ENCODE data around the gene STK24. TPM values are rescaled to one million over a fixed set of nuclear protein-coding genes. Genes with fewer than 3 reads are reported as not detected.
A peak's percentile ranks its signal among the peaks of the same experiment; 100 is the strongest.

Gene STK24
- polyA plus RNA-seq, 1 donor from 2014 or later, result 22.9 TPM

DNA sequence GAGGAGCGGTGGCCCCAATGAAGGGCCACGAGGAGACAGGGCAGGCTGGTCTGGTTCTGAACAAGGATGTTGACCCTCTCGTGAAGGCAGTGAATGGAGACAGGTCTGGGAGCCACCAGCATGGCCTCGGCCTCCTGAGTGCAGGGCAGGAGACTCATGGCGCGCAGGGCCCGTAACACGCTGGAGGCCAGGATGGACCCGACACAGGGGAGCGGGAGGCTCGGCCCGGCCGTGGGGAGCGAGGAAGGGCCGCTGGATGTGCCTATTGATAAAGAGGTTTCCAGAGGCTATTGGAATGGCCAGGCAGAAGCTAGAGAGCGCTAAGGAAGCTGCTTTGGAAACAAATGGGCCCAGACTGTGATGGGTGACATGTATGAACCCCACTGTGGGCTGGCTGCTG, 132.5 kb downstream of the STK24 start:
- Mint-ChIP-seq H3K27ac (peak overlapping the region in 1 of 3 donors; percentile 85), H3K4me1 (peaks cover 6 to 18% (median 17%) of the 10 kb centered on the region in 3 donors), H3K36me3 (peaks cover 3% of the 10 kb centered on the region), H3K4me3 (peak overlapping the region in 1 of 4 donors; percentile 74), H3K27me3 (no peaks in the 10 kb centered on the region), H3K9me3 (no peaks in the 10 kb centered on the region)

- H3K4me3 Mint-ChIP-seq, result no peak overlapping the region
- peaks cover 2% of the 10 kb centered on the region for H3K36me3 Mint-ChIP-seq
- peaks cover 6 to 14% (median 13%) of the 10 kb centered on the region in 3 donors for H3K4me1 Mint-ChIP-seq
- no peaks in the 10 kb centered on the region for H3K9me3 Mint-ChIP-seq
- no peaks in the 10 kb centered on the region for H3K27me3 Mint-ChIP-seq
- H3K27ac Mint-ChIP-seq, result peak overlapping the region in 2 of 3 donors; percentile 26 to 85
Measured at GRCh38 chr13:98443800-98444325, 133.0 kb downstream of the STK24 start.

GRCh38 chr13:98443329-98443728, 133.6 kb downstream of the STK24 start:
- Mint-ChIP-seq H3K4me3 (no peak overlapping the region), H3K27me3 (no peaks in the 10 kb centered on the region), H3K36me3 (peaks cover 2% of the 10 kb centered on the region), H3K4me1 (peaks cover 6 to 9% (median 8%) of the 10 kb centered on the region in 3 donors), H3K27ac (peak overlapping the region in 1 of 3 donors; percentile 26), H3K9me3 (no peaks in the 10 kb centered on the region)

DNA sequence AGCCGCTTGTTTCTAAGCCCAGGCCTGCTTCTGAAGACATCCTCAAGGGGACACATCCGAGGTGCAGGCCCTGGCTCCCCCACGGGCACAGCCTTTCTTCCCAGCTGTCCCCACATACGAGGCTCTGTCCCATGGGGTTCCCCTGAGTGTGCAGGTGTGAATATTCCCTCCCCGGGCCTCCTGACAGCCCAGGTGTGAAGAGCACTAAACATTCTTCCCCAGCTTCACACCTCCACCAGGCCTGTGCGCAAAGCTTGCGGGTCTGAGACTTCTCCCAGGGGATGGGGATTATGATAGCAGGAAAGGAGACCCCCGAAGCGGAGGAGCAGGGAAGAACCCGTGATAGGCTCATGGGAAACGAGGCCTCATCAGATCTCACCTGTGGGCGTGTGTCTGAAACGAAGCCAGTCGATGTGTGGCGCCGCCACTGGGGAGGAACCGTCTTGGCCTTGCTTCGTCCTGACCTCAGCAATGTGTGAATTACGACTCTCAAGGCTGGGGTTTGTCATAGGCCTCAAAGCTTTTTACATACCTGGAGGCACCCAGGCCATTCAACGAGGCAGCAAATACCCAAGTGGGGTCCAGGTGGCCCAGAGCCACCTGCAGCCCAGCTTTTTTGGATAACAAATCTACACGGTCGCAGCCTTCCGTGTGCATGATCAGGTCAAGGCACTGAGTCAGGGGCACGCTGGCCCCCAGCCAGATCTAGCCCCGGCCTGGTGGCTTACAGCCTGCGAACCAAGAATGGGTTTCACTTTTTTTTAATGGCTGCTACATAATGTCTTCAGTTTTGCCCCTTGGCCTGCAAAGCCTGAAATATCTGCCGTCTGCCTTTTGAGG, 134.3 kb downstream of the STK24 start:
- Mint-ChIP-seq H3K4me1 (peaks cover 5 to 6% (median 6%) of the 10 kb centered on the region in 3 donors), H3K27ac (no peak overlapping the region), H3K27me3 (peaks cover under 1% of the 10 kb centered on the region), H3K9me3 (no peaks in the 10 kb centered on the region), H3K36me3 (no peaks in the 10 kb centered on the region), H3K4me3 (no peak overlapping the region)

DNA sequence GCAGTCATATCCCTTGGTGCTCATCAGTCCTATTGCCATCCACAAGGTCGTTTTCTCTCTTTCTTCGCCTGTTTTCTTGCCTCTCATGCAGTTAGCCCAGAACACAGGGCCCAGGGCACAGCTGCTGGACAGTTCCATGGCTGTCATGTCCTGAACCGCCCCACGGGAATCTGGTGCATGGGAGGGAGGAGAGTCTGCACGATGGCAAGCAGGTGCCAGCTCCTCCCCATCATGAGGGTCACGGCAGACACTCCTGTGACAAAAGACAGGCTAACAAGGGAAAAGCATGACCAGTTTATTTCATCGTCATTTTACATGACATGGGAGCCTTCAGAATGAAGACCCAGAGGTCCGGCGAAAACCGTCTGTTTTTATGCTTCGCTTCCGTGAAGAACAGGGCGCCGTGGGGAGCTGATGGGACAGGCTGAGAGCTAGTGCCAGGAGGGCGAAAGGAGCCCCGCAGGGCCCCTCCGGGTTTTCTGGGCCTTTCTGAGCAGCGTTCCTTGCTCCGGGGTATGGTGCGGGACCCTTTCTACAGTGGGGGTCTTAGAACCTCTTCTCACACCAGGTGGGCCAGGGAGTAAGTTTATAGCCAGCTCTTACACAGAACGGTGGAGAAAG, 135.7 kb downstream of the STK24 start:
- Mint-ChIP-seq H3K4me1 (peaks cover 5 to 6% (median 6%) of the 10 kb centered on the region in 3 donors), H3K36me3 (no peaks in the 10 kb centered on the region), H3K27ac (no peak overlapping the region), H3K4me3 (no peak overlapping the region), H3K27me3 (peaks cover 6% of the 10 kb centered on the region), H3K9me3 (no peaks in the 10 kb centered on the region)

GRCh38 chr13:98440390-98441055, 136.4 kb downstream of the STK24 start:
- Mint-ChIP-seq H3K9me3 (no peaks in the 10 kb centered on the region), H3K27me3 (peaks cover 6% of the 10 kb centered on the region), H3K4me3 (no peak overlapping the region), H3K4me1 (peaks cover 3 to 4% (median 3%) of the 10 kb centered on the region in 3 donors), H3K27ac (no peak overlapping the region), H3K36me3 (no peaks in the 10 kb centered on the region)

- Mint-ChIP-seq H3K27ac (no peak overlapping the region), H3K4me1 (no peaks in the 10 kb centered on the region), H3K27me3 (peaks cover 6% of the 10 kb centered on the region), H3K9me3 (no peaks in the 10 kb centered on the region), H3K4me3 (no peak overlapping the region), H3K36me3 (no peaks in the 10 kb centered on the region)
Measured at GRCh38 chr13:98439896-98440295, 137.0 kb downstream of the STK24 start.

DNA sequence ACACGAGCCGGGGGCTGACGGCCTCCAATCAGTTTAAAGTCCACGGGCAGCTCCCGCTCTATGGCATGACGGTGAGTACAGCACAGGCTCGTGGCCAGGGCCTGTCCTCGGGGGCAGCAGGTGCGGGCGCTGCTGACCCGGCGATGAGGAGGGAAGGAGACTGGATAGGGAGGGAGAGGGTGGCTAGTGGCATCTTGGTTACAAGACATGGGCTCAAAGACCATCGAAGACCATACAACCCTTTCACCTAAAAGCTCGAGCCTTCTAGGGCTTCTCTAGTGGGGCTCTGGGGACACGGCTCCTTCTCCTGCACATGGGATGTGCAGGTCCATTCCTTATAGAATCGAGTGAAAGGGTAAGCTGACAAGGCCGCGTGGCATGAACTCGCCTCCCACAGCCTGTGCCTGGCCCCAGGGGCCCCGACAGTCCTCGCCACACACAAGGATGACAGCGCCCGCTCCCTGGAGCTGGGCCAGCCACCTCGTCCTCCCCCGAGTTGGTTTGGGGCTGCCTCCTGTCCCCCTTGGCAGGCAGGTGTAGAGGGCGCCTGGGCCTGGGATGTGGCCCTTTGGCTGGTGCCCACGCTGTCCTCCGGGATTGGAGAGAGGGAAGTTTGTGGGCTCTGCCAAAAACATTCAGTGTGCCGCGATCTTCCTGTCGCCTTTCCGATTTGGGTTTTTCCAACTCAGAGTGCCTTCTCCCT, 137.6 kb downstream of the STK24 start:
- H3K9me3 Mint-ChIP-seq, result no peaks in the 10 kb centered on the region
- no peak overlapping the region for H3K27ac Mint-ChIP-seq
- H3K4me1 Mint-ChIP-seq, result no peaks in the 10 kb centered on the region
- peaks cover 6% of the 10 kb centered on the region for H3K27me3 Mint-ChIP-seq
- H3K36me3 Mint-ChIP-seq, result no peaks in the 10 kb centered on the region
- H3K4me3 Mint-ChIP-seq, result no peak overlapping the region

DNA sequence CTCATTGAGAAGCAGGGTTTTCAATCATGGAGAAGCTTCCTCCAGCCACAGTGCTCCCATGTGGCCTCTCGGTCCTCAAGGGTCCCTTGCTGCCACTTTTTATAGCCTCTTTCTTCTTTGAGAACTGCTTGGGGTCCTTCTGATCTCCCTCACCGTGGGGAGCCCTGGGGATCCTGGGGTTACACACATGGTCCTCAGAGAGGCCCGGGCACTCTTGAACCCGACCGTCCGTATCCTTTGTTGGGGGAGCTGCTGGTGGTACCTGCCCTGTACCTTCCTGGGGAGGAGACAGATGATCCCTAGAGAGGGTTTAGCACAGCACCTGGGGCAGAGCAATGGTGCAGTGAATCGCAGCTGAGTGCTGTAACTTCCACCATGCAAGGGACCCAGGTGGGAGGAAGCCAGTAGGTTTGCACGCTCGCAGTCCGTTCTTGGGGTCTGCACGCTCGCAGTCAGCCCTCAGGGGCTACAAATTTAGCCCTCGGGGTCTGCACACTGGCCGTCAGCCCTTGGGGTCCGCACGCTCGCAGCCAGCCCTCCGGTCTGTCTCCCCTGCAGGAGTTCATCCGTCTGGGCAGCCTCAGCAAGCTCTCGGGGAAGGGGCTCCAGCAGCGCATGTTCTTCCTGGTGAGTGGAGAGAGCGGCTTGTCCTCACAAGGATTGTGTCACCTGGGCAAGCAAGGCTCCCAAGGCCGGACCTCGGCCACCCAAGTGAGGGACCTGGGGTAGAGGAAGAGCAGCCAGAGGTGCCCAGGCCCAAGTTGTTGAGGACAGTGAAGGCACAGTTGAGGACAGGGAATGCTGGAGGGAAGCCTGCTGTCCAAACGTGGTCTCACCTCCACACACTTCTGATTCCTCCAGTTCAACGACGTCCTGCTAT, 138.4 kb downstream of the STK24 start:
- Mint-ChIP-seq H3K4me1 (no peaks in the 10 kb centered on the region), H3K4me3 (no peak overlapping the region), H3K36me3 (no peaks in the 10 kb centered on the region), H3K27me3 (peaks cover 9% of the 10 kb centered on the region), H3K27ac (peak overlapping the region in 1 of 3 donors; percentile 46), H3K9me3 (no peaks in the 10 kb centered on the region)

DNA sequence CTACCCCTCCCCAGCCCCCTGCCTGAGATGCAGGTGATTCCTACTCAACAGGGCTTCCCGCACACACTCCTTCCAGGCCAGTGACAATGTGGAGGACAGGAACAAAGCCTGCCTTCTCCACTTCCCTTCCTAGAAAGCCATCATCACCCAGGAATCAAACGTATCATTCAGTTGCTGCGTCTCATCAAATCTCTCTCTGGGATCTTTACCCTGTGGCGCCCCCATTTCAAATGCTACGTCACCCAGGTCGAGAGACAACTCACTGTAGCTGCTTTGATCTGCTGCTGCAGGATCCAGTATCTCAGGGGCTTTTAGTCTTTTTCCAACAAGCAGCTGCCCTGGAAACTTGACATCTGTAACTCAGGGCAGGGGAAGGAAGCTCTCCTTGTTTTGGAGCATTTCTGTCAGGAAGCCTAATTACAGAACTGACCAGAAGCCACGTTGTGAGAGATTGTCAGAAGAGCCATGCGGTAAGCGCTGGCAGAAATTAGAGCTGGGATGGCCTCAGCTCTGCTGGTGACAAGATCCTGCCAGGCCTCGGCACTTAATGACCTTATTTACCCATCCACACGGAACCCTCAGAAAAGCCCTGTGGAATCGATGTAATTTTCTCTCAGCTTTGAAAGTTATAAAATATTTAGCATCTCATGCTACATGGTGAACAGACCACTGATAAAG, 140.5 kb downstream of the STK24 start:
- Mint-ChIP-seq H3K27ac (no peak overlapping the region), H3K4me1 (no peaks in the 10 kb centered on the region), H3K4me3 (no peak overlapping the region)

GRCh38 chr13:98435376-98435775, 141.5 kb downstream of the STK24 start:
- no peaks in the 10 kb centered on the region for H3K4me1 Mint-ChIP-seq
- H3K27ac Mint-ChIP-seq, result no peak overlapping the region
- H3K27me3 Mint-ChIP-seq, result peaks cover 18% of the 10 kb centered on the region
- no peak overlapping the region for H3K4me3 Mint-ChIP-seq
- no peaks in the 10 kb centered on the region for H3K36me3 Mint-ChIP-seq
- no peaks in the 10 kb centered on the region for H3K9me3 Mint-ChIP-seq

More for the DNA sequence above, 140.5 kb downstream of the STK24 start:
- Mint-ChIP-seq H3K27me3 (peaks cover 14% of the 10 kb centered on the region), H3K36me3 (no peaks in the 10 kb centered on the region), H3K9me3 (no peaks in the 10 kb centered on the region)

GRCh38 chr13:98434060-98434459, 142.8 kb downstream of the STK24 start:
- H3K36me3 Mint-ChIP-seq, result no peaks in the 10 kb centered on the region
- H3K4me3 Mint-ChIP-seq, result no peak overlapping the region
- peaks cover 26% of the 10 kb centered on the region for H3K27me3 Mint-ChIP-seq
- no peaks in the 10 kb centered on the region for H3K4me1 Mint-ChIP-seq
- no peaks in the 10 kb centered on the region for H3K9me3 Mint-ChIP-seq
- H3K27ac Mint-ChIP-seq, result no peak overlapping the region

DNA sequence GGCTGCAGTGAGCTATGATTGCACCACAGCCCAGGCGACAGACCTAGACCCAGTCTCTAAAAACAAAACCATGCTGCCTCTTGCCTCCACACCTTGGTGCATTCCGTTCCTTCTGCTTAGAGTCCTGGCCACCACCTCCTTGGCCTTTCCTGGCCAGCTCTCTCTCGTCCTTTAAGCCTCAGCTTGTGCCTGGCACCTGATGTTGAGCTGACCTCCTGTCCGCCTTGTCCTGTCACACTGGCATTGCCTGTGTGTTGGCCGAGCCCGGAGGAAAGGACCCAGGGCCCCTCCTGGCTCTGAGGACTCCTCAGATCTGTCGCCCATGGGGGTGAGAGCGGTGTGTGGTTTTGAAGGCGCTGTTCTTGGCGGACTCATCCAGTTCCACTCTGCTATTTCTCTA, 143.3 kb downstream of the STK24 start:
- no peaks in the 10 kb centered on the region for H3K4me1 Mint-ChIP-seq

More for the DNA sequence above, 143.3 kb downstream of the STK24 start:
- H3K27ac Mint-ChIP-seq, result no peak overlapping the region
- peaks cover 29% of the 10 kb centered on the region for H3K27me3 Mint-ChIP-seq
- H3K36me3 Mint-ChIP-seq, result no peaks in the 10 kb centered on the region
- no peaks in the 10 kb centered on the region for H3K9me3 Mint-ChIP-seq
- no peak overlapping the region for H3K4me3 Mint-ChIP-seq

All from IgD-negative memory B cell (primary cell).